ENCODE data around the gene NFS1. TPM values are rescaled to one million over a fixed set of nuclear protein-coding genes. Genes with fewer than 3 reads are reported as not detected.

Gene NFS1
- total RNA-seq, 1 experiment from 2014 or later, result 75.8 TPM

GRCh38 chr20:35663516-35664465 is 35.4 kb downstream of the NFS1 start:
- no peaks in the 10 kb centered on the region for H3K9me3 ChIP-seq (ENCODE audit: low read length)
- peak; percentile 47 for DNase-seq
- peaks cover 5% of the 10 kb centered on the region; the same call in 1 of the 2 replicates for H3K36me3 ChIP-seq (ENCODE audit: low read depth, low read length)
- H3K9ac ChIP-seq (ENCODE audit: low read length), result peak overlapping the region; percentile 98
- H3K4me1 ChIP-seq (ENCODE audit: insufficient read depth, low read length), result peaks cover 33% of the 10 kb centered on the region
- intact Hi-C loops (cut with micrococcal nuclease), result loop anchor here (1.0 to 10.0 kb wide), 2 partner anchors 44 to 149 kb away; no protein-coding TSS in a partner anchor
- peak overlapping the region; percentile 79 for H3K4me3 ChIP-seq (ENCODE audit: low read length)
- H3K79me2 ChIP-seq (ENCODE audit: low read length), result peaks cover 63% of the 10 kb centered on the region
- H3K9me2 ChIP-seq (replicated peaks; ENCODE audit: low read length), result no peaks in the 10 kb centered on the region
- ATAC-seq, result peak; percentile 23
- no peaks in the 10 kb centered on the region for H3F3A ChIP-seq (ENCODE audit: low read length, unreplicated experiment)
- peak overlapping the region; percentile 97 for H3K4me2 ChIP-seq (ENCODE audit: low read length)
- no peaks in the 10 kb centered on the region for H3K27me3 ChIP-seq (ENCODE audit: low read length)
- TF ChIP-seq CTCF (conservative IDR thresholded peaks at IDR 0.05; ENCODE audit: low read depth, low read length), result no peak
- TF ChIP-seq EZH2phosphoT487 (IDR thresholded peaks at IDR 0.05; ENCODE audit: borderline replicate concordance, low read length), result no peak
- no peak for TF ChIP-seq EZH2 (IDR thresholded peaks at IDR 0.05; ENCODE audit: low read length, unreplicated experiment)
- H4K20me1 ChIP-seq (ENCODE audit: low read length), result peaks cover 51% of the 10 kb centered on the region
- peak overlapping the region; percentile 91; the same call in 1 of the 2 replicates for H2AFZ ChIP-seq (ENCODE audit: low read length)
- ChIA-PET POLR2A (ENCODE audit: unreplicated experiment) (interaction anchor here (0.5 to 0.6 kb wide), 4 partner anchors 19 to 289 kb away, joined by 3 to 6 read pairs (median 4); partner anchors contain the start of gene RBM39), CTCF (interaction anchor here (0.6 to 1.2 kb wide), 2 partner anchors 44 to 764 kb away, joined by 3 to 4 read pairs; no protein-coding TSS in a partner anchor)
- H3K27ac ChIP-seq (ENCODE audit: low read length), result peak overlapping the region; percentile 76
- TSS peak; percentile 41 for BruUV-seq (replicated peaks)

- intact Hi-C loops (cut with micrococcal nuclease), result loop anchor here (10.0 kb wide), 1 partner anchor 148 kb away; no protein-coding TSS in a partner anchor
- peaks cover 33% of the 10 kb centered on the region for H3K4me1 ChIP-seq (ENCODE audit: insufficient read depth, low read length)
- peaks cover 60% of the 10 kb centered on the region for H4K20me1 ChIP-seq (ENCODE audit: low read length)
- peak overlapping the region; percentile 79 for H3K4me3 ChIP-seq (ENCODE audit: low read length)
- CTCF ChIA-PET, result no interaction called here
- H3K27ac ChIP-seq (ENCODE audit: low read length), result no peak overlapping the region
- H3K4me2 ChIP-seq (ENCODE audit: low read length), result peak overlapping the region; percentile 97
- H3K27me3 ChIP-seq (ENCODE audit: low read length), result no peaks in the 10 kb centered on the region
- no peaks in the 10 kb centered on the region for H3K9me3 ChIP-seq (ENCODE audit: low read length)
- TF ChIP-seq EZH2 (IDR thresholded peaks at IDR 0.05; ENCODE audit: low read length, unreplicated experiment) (no peak), CTCF (conservative IDR thresholded peaks at IDR 0.05; ENCODE audit: low read depth, low read length) (no peak), EZH2phosphoT487 (IDR thresholded peaks at IDR 0.05; ENCODE audit: borderline replicate concordance, low read length) (no peak)
- H2AFZ ChIP-seq (ENCODE audit: low read length), result no peak overlapping the region
- DNase-seq, result peak; percentile 9
- peak overlapping the region; percentile 98 for H3K9ac ChIP-seq (ENCODE audit: low read length)
- ATAC-seq, result no peak
- H3K9me2 ChIP-seq (replicated peaks; ENCODE audit: low read length), result no peaks in the 10 kb centered on the region
- POLR2A ChIA-PET (ENCODE audit: unreplicated experiment), result no interaction called here
- H3K36me3 ChIP-seq (ENCODE audit: low read depth, low read length), result no peaks in the 10 kb centered on the region; the same call in 1 of the 2 replicates
- no peaks in the 10 kb centered on the region for H3F3A ChIP-seq (ENCODE audit: low read length, unreplicated experiment)
- no TSS peak for BruUV-seq (replicated peaks)
- H3K79me2 ChIP-seq (ENCODE audit: low read length), result peaks cover 76% of the 10 kb centered on the region
These were observed 36.6 kb downstream of the NFS1 start for GRCh38 chr20:35662551-35662950.

Measured in PC-3 (cell line).